ENCODE results near the gene CD6. TPM values are rescaled to one million over a fixed set of nuclear protein-coding genes. Genes with fewer than 3 reads are reported as not detected.

The CD6 gene
- total and polyA plus RNA-seq, 4 experiments from 2014 or later = 281 to 428 (median 356) TPM

GRCh38 chr11:60964801-60965200, 6.7 kb upstream of the CD6 start:
- DNase-seq = no peak
- peaks cover 0 to 1% of the 10 kb centered on the region in 2 donors for H3K27me3 Mint-ChIP-seq
- no peaks in the 10 kb centered on the region for H3K9me3 ChIP-seq (ENCODE audit: control insufficient read depth in 1 of 2, low read length in 2 of 2)
- no peak overlapping the region for H3K4me3 Mint-ChIP-seq
- no peaks in the 10 kb centered on the region for H3K4me1 Mint-ChIP-seq
- H3K27ac Mint-ChIP-seq = no peak overlapping the region
- CTCF ChIA-PET (ENCODE audit: partially characterized antibody) = no interaction called here
- H3K27ac ChIP-seq (ENCODE audit: low read depth, low read length) = no peak overlapping the region
- H3K4me1 ChIP-seq (ENCODE audit: insufficient read depth, low read length) = no peaks in the 10 kb centered on the region
- H3K36me3 ChIP-seq (ENCODE audit: insufficient read depth, low read length) = no peaks in the 10 kb centered on the region
- no peaks in the 10 kb centered on the region for H3K27me3 ChIP-seq (ENCODE audit: insufficient read depth, low read length)
- H3K4me3 ChIP-seq (ENCODE audit: low read length in 2 of 2) = no peak overlapping the region
- POLR2A ChIA-PET (ENCODE audit: partially characterized antibody) = no interaction called here
- H3K36me3 Mint-ChIP-seq = no peaks in the 10 kb centered on the region
- intact Hi-C loops (cut with micrococcal nuclease) = no loop called here
- H3K9me3 Mint-ChIP-seq = peaks cover 0 to 9% (median 2%) of the 10 kb centered on the region in 8 donors

GRCh38 chr11:60966890-60967289, 4.6 kb upstream of the CD6 start:
- no peak overlapping the region for H3K4me3 Mint-ChIP-seq
- peaks cover 15% of the 10 kb centered on the region for H3K4me1 ChIP-seq (ENCODE audit: insufficient read depth, low read length)
- no peak for DNase-seq
- no peak overlapping the region for H3K27ac Mint-ChIP-seq
- H3K4me1 Mint-ChIP-seq = peaks cover 14 to 17% (median 15%) of the 10 kb centered on the region in 4 donors
- no peaks in the 10 kb centered on the region for H3K9me3 ChIP-seq (ENCODE audit: control insufficient read depth in 1 of 2, low read length in 2 of 2)
- ChIA-PET CTCF (ENCODE audit: partially characterized antibody) (no interaction called here), POLR2A (ENCODE audit: partially characterized antibody) (interaction anchor here (1.5 kb wide), 1 partner anchor 12 kb away, joined by 5 read pairs; no protein-coding TSS in a partner anchor)
- no peak overlapping the region for H3K27ac ChIP-seq (ENCODE audit: low read depth, low read length)
- intact Hi-C loops (cut with micrococcal nuclease) = no loop called here
- peaks cover 0 to 9% (median 3%) of the 10 kb centered on the region in 8 donors for H3K9me3 Mint-ChIP-seq
- peaks cover 0 to 4% of the 10 kb centered on the region in 2 donors for H3K36me3 Mint-ChIP-seq
- no peaks in the 10 kb centered on the region for H3K36me3 ChIP-seq (ENCODE audit: insufficient read depth, low read length)
- no peak overlapping the region for H3K4me3 ChIP-seq (ENCODE audit: low read length in 2 of 2)
- H3K27me3 Mint-ChIP-seq = peaks cover 0 to 1% of the 10 kb centered on the region in 2 donors
- no peaks in the 10 kb centered on the region for H3K27me3 ChIP-seq (ENCODE audit: insufficient read depth, low read length)

- DNase-seq = no peak
- Histone ChIP-seq H3K4me3 (ENCODE audit: low read length in 2 of 2) (no peak overlapping the region), H3K4me1 (ENCODE audit: insufficient read depth, low read length) (peaks cover 15% of the 10 kb centered on the region), H3K27ac (ENCODE audit: low read depth, low read length) (no peak overlapping the region), H3K27me3 (ENCODE audit: insufficient read depth, low read length) (no peaks in the 10 kb centered on the region), H3K36me3 (ENCODE audit: insufficient read depth, low read length) (no peaks in the 10 kb centered on the region), H3K9me3 (ENCODE audit: control insufficient read depth in 1 of 2, low read length in 2 of 2) (no peaks in the 10 kb centered on the region)
- POLR2A ChIA-PET (ENCODE audit: partially characterized antibody) = interaction anchor here (1.2 to 1.5 kb wide), 2 partner anchors 9 to 11 kb away, joined by 3 to 5 read pairs; no protein-coding TSS in a partner anchor
- intact Hi-C loops (cut with micrococcal nuclease) = no loop called here
- Mint-ChIP-seq H3K27me3 (peaks cover 0 to 1% of the 10 kb centered on the region in 2 donors), H3K9me3 (peaks cover 0 to 9% (median 3%) of the 10 kb centered on the region in 8 donors), H3K36me3 (peaks cover 4 to 16% of the 10 kb centered on the region in 2 donors), H3K4me3 (no peak overlapping the region), H3K4me1 (peaks cover 14 to 18% (median 15%) of the 10 kb centered on the region in 4 donors), H3K27ac (peak overlapping the region in 1 of 7 donors; percentile 51)
- CTCF ChIA-PET (ENCODE audit: partially characterized antibody) = interaction anchor here (0.6 to 2.1 kb wide), 3 partner anchors 15 to 165 kb away, joined by 3 to 12 read pairs (median 4); no protein-coding TSS in a partner anchor
Measured at GRCh38 chr11:60968223-60968622, 3.3 kb upstream of the CD6 start.

GRCh38 chr11:60970369-60970774, 1.1 kb upstream of the CD6 start:
- H3K9me3 ChIP-seq (ENCODE audit: control insufficient read depth in 1 of 2, low read length in 2 of 2) = no peaks in the 10 kb centered on the region
- peaks cover 23% of the 10 kb centered on the region for H3K4me1 ChIP-seq (ENCODE audit: insufficient read depth, low read length)
- DNase-seq = peak; percentile 78 to 82 (median 80)
- H3K27me3 Mint-ChIP-seq = peaks cover 0 to 1% of the 10 kb centered on the region in 2 donors
- intact Hi-C loops (cut with micrococcal nuclease) = loop anchor here (1.0 to 2.0 kb wide), 5 partner anchors 53 to 217 kb away; partner anchors contain the start of gene TMEM109
- peak overlapping the region; percentile 38 to 92 for H3K4me3 ChIP-seq (ENCODE audit: low read length in 2 of 2)
- H3K4me3 Mint-ChIP-seq = peak overlapping the region; percentile 93 to 98 (median 96)
- H3K4me1 Mint-ChIP-seq = peaks cover 18 to 38% (median 24%) of the 10 kb centered on the region in 4 donors
- peaks cover 0 to 9% (median 3%) of the 10 kb centered on the region in 8 donors for H3K9me3 Mint-ChIP-seq
- H3K36me3 Mint-ChIP-seq = peaks cover 20 to 35% of the 10 kb centered on the region in 2 donors
- CTCF ChIA-PET (ENCODE audit: partially characterized antibody) = interaction anchor here (0.9 to 3.5 kb wide), 25 partner anchors 9 to 188 kb away, joined by 3 to 18 read pairs (median 5); no protein-coding TSS in a partner anchor
- no peaks in the 10 kb centered on the region for H3K27me3 ChIP-seq (ENCODE audit: insufficient read depth, low read length)
- peaks cover 3% of the 10 kb centered on the region for H3K36me3 ChIP-seq (ENCODE audit: insufficient read depth, low read length)
- peak overlapping the region; percentile 88 to 98 (median 96) for H3K27ac Mint-ChIP-seq
- POLR2A ChIA-PET (ENCODE audit: partially characterized antibody) = interaction anchor here (0.7 to 1.6 kb wide), 3 partner anchors 100 to 122 kb away, joined by 3 to 6 read pairs (median 3); no protein-coding TSS in a partner anchor
- H3K27ac ChIP-seq (ENCODE audit: low read depth, low read length) = peak overlapping the region; percentile 92

GRCh38 chr11:60970890-60971289, 590 bp upstream of the CD6 start:
- Histone ChIP-seq H3K36me3 (ENCODE audit: insufficient read depth, low read length) (peaks cover 3% of the 10 kb centered on the region), H3K27ac (ENCODE audit: low read depth, low read length) (peak overlapping the region; percentile 92), H3K4me1 (ENCODE audit: insufficient read depth, low read length) (peaks cover 28% of the 10 kb centered on the region), H3K27me3 (ENCODE audit: insufficient read depth, low read length) (no peaks in the 10 kb centered on the region), H3K4me3 (ENCODE audit: low read length in 2 of 2) (peak overlapping the region; percentile 92 to 99), H3K9me3 (ENCODE audit: control insufficient read depth in 1 of 2, low read length in 2 of 2) (no peaks in the 10 kb centered on the region)
- ChIA-PET CTCF (ENCODE audit: partially characterized antibody) (interaction anchor here (0.8 to 3.5 kb wide), 18 partner anchors 28 to 140 kb away, joined by 3 to 18 read pairs (median 4); partner anchors contain the start of gene CD5), POLR2A (ENCODE audit: partially characterized antibody) (interaction anchor here (0.7 to 1.6 kb wide), 12 partner anchors 17 to 391 kb away, joined by 3 to 6 read pairs (median 4); partner anchors contain the start of gene CYB561A3)
- peaks cover 0 to 1% of the 10 kb centered on the region in 2 donors for H3K27me3 Mint-ChIP-seq
- peak overlapping the region; percentile 88 to 98 (median 96) for H3K27ac Mint-ChIP-seq
- intact Hi-C loops (cut with micrococcal nuclease) = loop anchor here (1.0 to 2.0 kb wide), 7 partner anchors 15 to 216 kb away; partner anchors contain the start of gene TMEM109
- no peak for DNase-seq
- H3K9me3 Mint-ChIP-seq = peaks cover 0 to 9% (median 3%) of the 10 kb centered on the region in 8 donors
- H3K4me1 Mint-ChIP-seq = peaks cover 18 to 42% (median 26%) of the 10 kb centered on the region in 4 donors
- peak overlapping the region; percentile 93 to 98 (median 96) for H3K4me3 Mint-ChIP-seq
- H3K36me3 Mint-ChIP-seq = peaks cover 22 to 37% of the 10 kb centered on the region in 2 donors

GRCh38 chr11:60972182-60973030, 926 bp downstream of the CD6 start:
- peak overlapping the region; percentile 93 to 98 (median 96) for H3K4me3 Mint-ChIP-seq
- peak overlapping the region; percentile 88 to 98 (median 96) for H3K27ac Mint-ChIP-seq
- peaks cover 0 to 1% of the 10 kb centered on the region in 2 donors for H3K27me3 Mint-ChIP-seq
- DNase-seq = peak in 3 of 5 donors; percentile 37 to 51 (median 43)
- H3K36me3 Mint-ChIP-seq = peaks cover 33 to 49% of the 10 kb centered on the region in 2 donors
- peaks cover 6% of the 10 kb centered on the region for H3K36me3 ChIP-seq (ENCODE audit: insufficient read depth, low read length)
- ChIA-PET CTCF (ENCODE audit: partially characterized antibody) (interaction anchor here (0.8 to 3.5 kb wide), 6 partner anchors 10 to 129 kb away, joined by 3 to 16 read pairs (median 4); partner anchors contain the start of gene CD5), POLR2A (ENCODE audit: partially characterized antibody) (interaction anchor here (0.8 to 1.4 kb wide), 5 partner anchors 11 to 163 kb away, joined by 3 to 5 read pairs (median 4); no protein-coding TSS in a partner anchor)
- H3K9me3 Mint-ChIP-seq = peaks cover 0 to 9% (median 3%) of the 10 kb centered on the region in 8 donors
- no peaks in the 10 kb centered on the region for H3K27me3 ChIP-seq (ENCODE audit: insufficient read depth, low read length)
- H3K9me3 ChIP-seq (ENCODE audit: control insufficient read depth in 1 of 2, low read length in 2 of 2) = no peaks in the 10 kb centered on the region
- H3K27ac ChIP-seq (ENCODE audit: low read depth, low read length) = peak overlapping the region; percentile 92
- H3K4me1 Mint-ChIP-seq = peaks cover 30 to 58% (median 40%) of the 10 kb centered on the region in 4 donors
- intact Hi-C loops (cut with micrococcal nuclease) = no loop called here
- H3K4me3 ChIP-seq (ENCODE audit: low read length in 2 of 2) = peak overlapping the region; percentile 92 to 99
- peaks cover 43% of the 10 kb centered on the region for H3K4me1 ChIP-seq (ENCODE audit: insufficient read depth, low read length)

Measured in CD4-positive, alpha-beta memory T cell (primary cell).